GM12878 (cell line): Measurements from ENCODE around the gene FARSB.
"Not testable (repeated sequence)": the region's sequence is repeated elsewhere in the genome, so short reads cannot be mapped to it uniquely, and the experiment has no call there.

Experiments used
- BCL3 ChIP-seq: IDR thresholded peaks from 2 replicates; pipeline ENCODE4 v1.6.1; 2011; ENCODE audit warnings: borderline replicate concordance, low read depth, mild to moderate bottlenecking, moderate library complexity, low read length; ENCODE audit not compliant: insufficient read depth, poor library complexity, severe bottlenecking
- CTCF ChIP-seq, 3 experiments: IDR thresholded peaks in 2 of 3; conservative IDR thresholded peaks in 1 of 3; 2 replicates each; pipeline ENCODE4 v1.5.1; 2011; ENCODE audit warnings: low read depth in 3 of 3, low read length in 3 of 3, mild to moderate bottlenecking in 3 of 3, control low read depth in 2 of 3, moderate library complexity in 2 of 3, inconsistent platforms in 1 of 3, mixed read lengths in 1 of 3; ENCODE audit not compliant: control insufficient read depth in 2 of 3, insufficient read depth in 1 of 3; ENCODE audit errors: extremely low read depth in 1 of 3
- FOS ChIP-seq: IDR thresholded peaks from 3 replicates; pipeline ENCODE4 v1.6.1; 2011; ENCODE audit warnings: borderline replicate concordance; ENCODE audit not compliant: insufficient read length; ENCODE audit errors: extremely low read depth
- NKRF ChIP-seq: fragments of 450-650 bp; conservative IDR thresholded peaks from 2 replicates; pipeline ENCODE4 v1.6.1; 2017; ENCODE audit warnings: mild to moderate bottlenecking, moderate library complexity
- PAX8 ChIP-seq: fragments of 450-650 bp; IDR thresholded peaks from 2 replicates; pipeline ENCODE4 v1.6.1; 2017; ENCODE audit warnings: mild to moderate bottlenecking, moderate library complexity
- POLR2AphosphoS5 ChIP-seq: IDR thresholded peaks from 2 replicates; pipeline ENCODE4 v1.6.1; 2011; ENCODE audit warnings: mild to moderate bottlenecking, low read length, inconsistent platforms
- PRDM15 ChIP-seq: fragments of 450-650 bp; formaldehyde crosslinking; IDR thresholded peaks from 2 replicates; pipeline ENCODE4 v1.4.0; 2020; ENCODE audit warnings: mild to moderate bottlenecking, moderate library complexity
- YBX1 ChIP-seq: fragments of 450-650 bp; IDR thresholded peaks from 2 replicates; pipeline ENCODE4 v1.6.1; 2016; ENCODE audit warnings: antibody characterized with exemption
- ZBTB40 ChIP-seq: fragments of 450-650 bp; IDR thresholded peaks from 2 replicates; pipeline ENCODE4 v1.6.1; 2016; ENCODE audit warnings: mild to moderate bottlenecking, moderate library complexity, borderline replicate concordance

GRCh38 chr2:222584589-222584988, 71.3 kb downstream of the FARSB start:
- TF ChIP-seq ZBTB40; PAX8; PRDM15 (CRISPR knock-in tag); CTCF (IDR thresholded peaks at IDR 0.05 in 2 of 3, conservative IDR thresholded peaks at IDR 0.05 in 1 of 3; ENCODE audit: control insufficient read depth in 2 of 3, extremely low read depth in 1 of 3, insufficient read depth in 1 of 3, low read depth in 3 of 3, low read length in 3 of 3); YBX1; BCL3; NKRF; FOS; POLR2AphosphoS5: not testable (repeated sequence)
